Spleen (tissue), 7 donors: Measurements from ENCODE around the gene VAC14.

ENCODE experiments used
- POLR2A ChIP-seq, 3 donors: fragments of 450-650 bp; IDR thresholded peaks; one replicate each; pipeline ENCODE4 v1.5.1; 2017; ENCODE audit warnings: antibody characterized with exemption in 3 of 3, mild to moderate bottlenecking in 1 of 3
- TF ChIP-seq, protein P1 (sequence below), 11 experiments: fragments of 200-600 bp in 7 of 11; fragments of 450-650 bp in 4 of 11; sonication (generic) in 4 of 11; IDR thresholded peaks in 8 of 11; conservative IDR thresholded peaks in 3 of 11; 1 replicate in 7 of 11; 2 replicates in 4 of 11; pipeline versions ENCODE4 v1.4.0 to v1.8.0; 2016 to 2021; ENCODE audit warnings: antibody characterized with exemption in 11 of 11, inconsistent platforms in 4 of 11, mild to moderate bottlenecking in 1 of 11
- donor health status: DM: no; HTN: no; CAD: no; lungs with moderate emphysema.
- donor health status: DM: no; HTN: no; CAD: no.
- donor health status: DM: no; HTN: no; CAD: no.

GRCh38 chr16:70709457-70709856, 91.5 kb downstream of the VAC14 start:
- TF ChIP-seq, protein P1, sequence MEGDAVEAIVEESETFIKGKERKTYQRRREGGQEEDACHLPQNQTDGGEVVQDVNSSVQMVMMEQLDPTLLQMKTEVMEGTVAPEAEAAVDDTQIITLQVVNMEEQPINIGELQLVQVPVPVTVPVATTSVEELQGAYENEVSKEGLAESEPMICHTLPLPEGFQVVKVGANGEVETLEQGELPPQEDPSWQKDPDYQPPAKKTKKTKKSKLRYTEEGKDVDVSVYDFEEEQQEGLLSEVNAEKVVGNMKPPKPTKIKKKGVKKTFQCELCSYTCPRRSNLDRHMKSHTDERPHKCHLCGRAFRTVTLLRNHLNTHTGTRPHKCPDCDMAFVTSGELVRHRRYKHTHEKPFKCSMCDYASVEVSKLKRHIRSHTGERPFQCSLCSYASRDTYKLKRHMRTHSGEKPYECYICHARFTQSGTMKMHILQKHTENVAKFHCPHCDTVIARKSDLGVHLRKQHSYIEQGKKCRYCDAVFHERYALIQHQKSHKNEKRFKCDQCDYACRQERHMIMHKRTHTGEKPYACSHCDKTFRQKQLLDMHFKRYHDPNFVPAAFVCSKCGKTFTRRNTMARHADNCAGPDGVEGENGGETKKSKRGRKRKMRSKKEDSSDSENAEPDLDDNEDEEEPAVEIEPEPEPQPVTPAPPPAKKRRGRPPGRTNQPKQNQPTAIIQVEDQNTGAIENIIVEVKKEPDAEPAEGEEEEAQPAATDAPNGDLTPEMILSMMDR (IDR thresholded peaks at IDR 0.05 in 8 of 11, conservative IDR thresholded peaks at IDR 0.05 in 3 of 11) = no peak
- TF ChIP-seq POLR2A (IDR thresholded peaks at IDR 0.05) = no peak
